PC-3 (cell line): ENCODE data around the gene RNF150. TPM values are rescaled to one million over a fixed set of nuclear protein-coding genes. Genes with fewer than 3 reads are reported as not detected.

Source experiments
- ATAC-seq: fragments of 200-7000 bp; cut with Tn5 transposase; 2 replicates; pipeline ENCODE4 v1.9.1; 2020; ENCODE audit warnings: mild to moderate bottlenecking, moderate library complexity
- BruUV-seq: library from RNA; stranded (reverse); fragments of 400-500 nt; replicated peaks from 2 replicates; lab custom pipeline; 2021; lab: Mats Ljungman, UMichigan
- CTCF ChIA-PET: fragments of 300-600 bp; sonication (Branson Sonifier 250); formaldehyde crosslinking; loops from one replicate; lab custom pipeline; 2022; ENCODE audit warnings: antibody characterized with exemption; lab: Charles Lee
- POLR2A ChIA-PET: fragments of 300-600 bp; sonication (Branson Sonifier 250); formaldehyde crosslinking; loops from one replicate; lab custom pipeline; 2022; ENCODE audit warnings: antibody characterized with exemption; ENCODE audit not compliant: unreplicated experiment; lab: Charles Lee
- DNase-seq: peaks from one replicate; pipeline ENCODE4 v3.0.0-alpha.2; 2015
- H2AFZ ChIP-seq: fragments of 300-600 bp; sonication (generic); 2 replicates; pipeline ENCODE4 v1.6.0; 2016; ENCODE audit warnings: antibody characterized with exemption, low read length
- H3F3A ChIP-seq: fragments of 300-600 bp; sonication (generic); one replicate; pipeline ENCODE4 v1.6.0; 2017; ENCODE audit warnings: antibody characterized with exemption, low read length, control low read depth, mild to moderate bottlenecking; ENCODE audit not compliant: unreplicated experiment
- H3K27ac ChIP-seq: fragments of 300-600 bp; sonication (generic); 2 replicates; pipeline ENCODE4 v1.5.1; 2016; ENCODE audit warnings: mild to moderate bottlenecking, low read length
- H3K27me3 ChIP-seq: fragments of 300-600 bp; sonication (generic); 2 replicates; pipeline ENCODE4 v1.6.1; 2016; ENCODE audit warnings: low read length, mixed read lengths
- H3K36me3 ChIP-seq: fragments of 300-600 bp; sonication (generic); 2 replicates; pipeline ENCODE4 v1.6.1; 2016; ENCODE audit warnings: low read depth, mixed run types, low read length, mixed read lengths
- H3K4me1 ChIP-seq: fragments of 300-600 bp; sonication (generic); 2 replicates; pipeline ENCODE4 v1.5.1; 2016; ENCODE audit warnings: low read length; ENCODE audit not compliant: insufficient read depth
- H3K4me2 ChIP-seq: fragments of 300-600 bp; sonication (generic); 2 replicates; pipeline ENCODE4 v1.6.0; 2016; ENCODE audit warnings: low read length
- H3K4me3 ChIP-seq: fragments of 300-600 bp; sonication (generic); 2 replicates; pipeline ENCODE4 v1.5.1; 2016; ENCODE audit warnings: mild to moderate bottlenecking, low read length, mixed read lengths
- H3K79me2 ChIP-seq: fragments of 300-600 bp; sonication (generic); 2 replicates; pipeline ENCODE4 v1.6.1; 2017; ENCODE audit warnings: low read length, mixed read lengths
- H3K9ac ChIP-seq: fragments of 300-600 bp; sonication (generic); 2 replicates; pipeline ENCODE4 v1.6.0; 2016; ENCODE audit warnings: mild to moderate bottlenecking, low read length
- H3K9me2 ChIP-seq: fragments of 300-600 bp; sonication (generic); replicated peaks from 2 replicates; pipeline ENCODE4 v1.6.1; 2016; ENCODE audit warnings: mixed run types, low read length, mixed read lengths
- H3K9me3 ChIP-seq: fragments of 300-600 bp; sonication (generic); 2 replicates; pipeline ENCODE4 v1.6.1; 2016; ENCODE audit warnings: low read length, mixed read lengths
- H4K20me1 ChIP-seq: fragments of 300-600 bp; sonication (generic); 2 replicates; pipeline ENCODE4 v1.6.1; 2016; ENCODE audit warnings: low read length, mixed read lengths
- CTCF ChIP-seq: fragments of 300-600 bp; sonication (generic); conservative IDR thresholded peaks from 2 replicates; pipeline ENCODE4 v1.5.1; 2017; ENCODE audit warnings: antibody characterized with exemption, low read depth, mild to moderate bottlenecking, low read length
- EZH2 ChIP-seq: fragments of 300-600 bp; sonication (generic); IDR thresholded peaks from one replicate; pipeline ENCODE4 v1.6.1; 2017; ENCODE audit warnings: antibody characterized with exemption, mild to moderate bottlenecking, low read length; ENCODE audit not compliant: unreplicated experiment
- EZH2phosphoT487 ChIP-seq: fragments of 300-600 bp; sonication (generic); IDR thresholded peaks from 2 replicates; pipeline ENCODE4 v1.6.1; 2018; ENCODE audit warnings: mild to moderate bottlenecking, antibody characterized with exemption, low read length, borderline replicate concordance
- intact Hi-C: fragments of 100-400 bp; cut with micrococcal nuclease; formaldehyde crosslinking; loops from 2 replicates; pipeline ENCODE4 v1.9.0; 2023
- total RNA-seq: library from RNA; depleted of rRNA; stranded (reverse); fragments of >200 nt; gene quantifications from 2 replicates; pipeline ENCODE4 v1.2.3, GENCODE V29; 2014

Gene RNF150
- total RNA-seq, 1 experiment from 2014 or later = 0.55 TPM

- TF ChIP-seq CTCF (no peak), EZH2phosphoT487 (no peak)
- H3K36me3 ChIP-seq = no peaks in the 10 kb centered on the region
- H3K4me3 ChIP-seq = no peak overlapping the region
- no peaks in the 10 kb centered on the region for H3F3A ChIP-seq
- H3K9ac ChIP-seq = no peak overlapping the region
- H3K27me3 ChIP-seq = peaks cover 47% of the 10 kb centered on the region
- no peaks in the 10 kb centered on the region for H3K9me3 ChIP-seq
- intact Hi-C loops = no loop called here
- no TSS peak for BruUV-seq
- DNase-seq (no peak), ATAC-seq (no peak)
- CTCF ChIA-PET = no interaction called here
- H2AFZ ChIP-seq = no peak overlapping the region
- POLR2A ChIA-PET = no interaction called here
- H3K4me1 ChIP-seq = no peaks in the 10 kb centered on the region
- no peak overlapping the region for H3K27ac ChIP-seq
- no peaks in the 10 kb centered on the region for H3K79me2 ChIP-seq
- H4K20me1 ChIP-seq = no peaks in the 10 kb centered on the region
- H3K4me2 ChIP-seq = no peak overlapping the region
- no peaks in the 10 kb centered on the region for H3K9me2 ChIP-seq
Measured at GRCh38 chr4:140903522-140904475, 229.5 kb downstream of the RNF150 start.

- no peak for DNase-seq
- ATAC-seq = no peak
- TF ChIP-seq EZH2 (no peak), EZH2phosphoT487 (no peak), CTCF (no peak)
- H3K4me1 ChIP-seq = no peaks in the 10 kb centered on the region
- no peaks in the 10 kb centered on the region for H3K36me3 ChIP-seq
- POLR2A ChIA-PET = no interaction called here
- H3K4me2 ChIP-seq = no peak overlapping the region
- CTCF ChIA-PET = interaction anchor here (0.6 kb wide), 1 partner anchor 277 kb away, joined by 13 read pairs; no protein-coding TSS in a partner anchor
- no TSS peak for BruUV-seq
- no peaks in the 10 kb centered on the region for H4K20me1 ChIP-seq
- intact Hi-C loops = no loop called here
- no peak overlapping the region for H3K4me3 ChIP-seq
- no peaks in the 10 kb centered on the region for H3K79me2 ChIP-seq
- no peak overlapping the region for H3K9ac ChIP-seq
- no peak overlapping the region for H3K27ac ChIP-seq
- no peaks in the 10 kb centered on the region for H3F3A ChIP-seq
- peaks cover 52% of the 10 kb centered on the region for H3K27me3 ChIP-seq
- no peaks in the 10 kb centered on the region for H3K9me3 ChIP-seq
- no peaks in the 10 kb centered on the region for H3K9me2 ChIP-seq
- no peak overlapping the region for H2AFZ ChIP-seq
Measured at GRCh38 chr4:140901736-140902336, 231.4 kb downstream of the RNF150 start.
